Liver (tissue), 9 donors: Measurements from ENCODE around the gene GSE1. TPM values are rescaled to one million over a fixed set of nuclear protein-coding genes. Genes with fewer than 3 reads are reported as not detected.

Source experiments
- DNase-seq: peaks from one replicate; pipeline ENCODE4 v3.0.0-alpha.2; 2017; ENCODE audit warnings: low spot score
- H3K27ac ChIP-seq, 2 donors: one replicate each; pipeline ENCODE4 v1.7.0; 2013; ENCODE audit warnings: inconsistent platforms in 2 of 2, low read length in 2 of 2, control low read depth in 1 of 2, low read depth in 1 of 2, mild to moderate bottlenecking in 1 of 2
- H3K27me3 ChIP-seq, 4 donors: one replicate each; pipeline versions ENCODE4 v1.6.1 to v1.7.0; 2013; ENCODE audit warnings: low read length in 3 of 4, inconsistent platforms in 1 of 4, mild to moderate bottlenecking in 1 of 4, moderate library complexity in 1 of 4; ENCODE audit not compliant: control insufficient read depth in 4 of 4, insufficient read depth in 4 of 4
- H3K36me3 ChIP-seq, 4 donors: one replicate each; pipeline versions ENCODE4 v1.6.1 to v1.7.0; 2013; ENCODE audit warnings: low read length in 3 of 4, mild to moderate bottlenecking in 3 of 4, low read depth in 1 of 4, moderate library complexity in 1 of 4; ENCODE audit not compliant: control insufficient read depth in 4 of 4, insufficient read depth in 3 of 4
- H3K4me1 ChIP-seq, 4 donors: one replicate each; pipeline versions ENCODE4 v1.6.1 to v1.7.0; 2013; ENCODE audit warnings: low read length in 3 of 4, mild to moderate bottlenecking in 3 of 4, moderate library complexity in 1 of 4; ENCODE audit not compliant: control insufficient read depth in 4 of 4, insufficient read depth in 4 of 4
- H3K4me3 ChIP-seq, 3 donors: one replicate each; pipeline versions ENCODE4 v1.6.1 to v1.7.0; 2013; ENCODE audit warnings: low read length in 3 of 3, control low read depth in 1 of 3, low read depth in 1 of 3, mild to moderate bottlenecking in 1 of 3
- H3K9ac ChIP-seq, 2 donors: one replicate each; pipeline ENCODE4 v1.7.0; 2013; ENCODE audit warnings: low read length in 2 of 2, mild to moderate bottlenecking in 2 of 2, moderate library complexity in 2 of 2, control low read depth in 1 of 2, low read depth in 1 of 2
- H3K9me3 ChIP-seq, 4 donors: one replicate each; pipeline versions ENCODE4 v1.6.1 to v1.7.0; 2013; ENCODE audit warnings: low read length in 3 of 4; ENCODE audit not compliant: control insufficient read depth in 4 of 4
- EGR1 ChIP-seq, 2 donors: IDR thresholded peaks; 2 replicates each; pipeline ENCODE4 v1.6.1; 2016 to 2018; ENCODE audit warnings: antibody characterized with exemption in 2 of 2, low read depth in 2 of 2
- FOXA2 ChIP-seq: IDR thresholded peaks from 2 replicates; pipeline ENCODE4 v1.6.1; 2016; ENCODE audit warnings: antibody characterized with exemption
- GABPA ChIP-seq, 2 donors: IDR thresholded peaks in 1 of 2; conservative IDR thresholded peaks in 1 of 2; 2 replicates each; pipeline ENCODE4 v1.6.1; 2016; ENCODE audit warnings: antibody characterized with exemption in 2 of 2, mild to moderate bottlenecking in 1 of 2, moderate library complexity in 1 of 2
- JUND ChIP-seq, 2 donors: IDR thresholded peaks; 2 replicates each; pipeline ENCODE4 v1.6.1; 2016; ENCODE audit warnings: antibody characterized with exemption in 2 of 2
- NR2F2 ChIP-seq: IDR thresholded peaks from 2 replicates; pipeline ENCODE4 v1.6.1; 2016; ENCODE audit warnings: antibody characterized with exemption
- RAD21 ChIP-seq, 2 donors: IDR thresholded peaks; 2 replicates each; pipeline ENCODE4 v1.6.1; 2016; ENCODE audit warnings: antibody characterized with exemption in 2 of 2, mild to moderate bottlenecking in 2 of 2
- RXRA ChIP-seq, 2 donors: IDR thresholded peaks; 2 replicates each; pipeline ENCODE4 v1.6.1; 2017 to 2018; ENCODE audit warnings: antibody characterized with exemption in 2 of 2, mild to moderate bottlenecking in 1 of 2
- SP1 ChIP-seq: IDR thresholded peaks from 2 replicates; pipeline ENCODE4 v1.6.1; 2018; ENCODE audit warnings: antibody characterized with exemption, mild to moderate bottlenecking
- YY1 ChIP-seq: IDR thresholded peaks from 2 replicates; pipeline ENCODE4 v1.6.1; 2016; ENCODE audit warnings: antibody characterized with exemption, mild to moderate bottlenecking
- WGBS: extraction: QIAGEN DNeasy Blood & Tissue Kit; methylation state at CpG from one replicate; pipeline ENCODE4 v1.1.7; 2013; 5-methylcytosine and 5-hydroxymethylcytosine counted together
- polyA plus RNA-seq, 2 donors: library from polyadenylated mRNA; stranded (reverse) in 1 of 2; unstranded in 1 of 2; fragments of 200-250 nt in 1 of 2; fragments of >200 nt in 1 of 2; fragmentation: Nextera tagmentation in 1 of 2; extraction: Ambion mirVana in 1 of 2; gene quantifications; one replicate each; pipeline versions ENCODE4 v1.2.1 to v1.2.3, GENCODE V29; 2013 to 2015
- total RNA-seq, 2 donors: library from RNA; depleted of rRNA; stranded (reverse); fragments of >200 nt; gene quantifications; one replicate each; pipeline ENCODE4 v1.2.3, GENCODE V29; 2014
- TF ChIP-seq, protein P1 (sequence below): IDR thresholded peaks from 2 replicates; pipeline ENCODE4 v1.6.1; 2016; ENCODE audit warnings: antibody characterized with exemption
- TF ChIP-seq, protein P2 (sequence below): IDR thresholded peaks from 2 replicates; pipeline ENCODE4 v1.6.1; 2016; ENCODE audit warnings: antibody characterized with exemption
- TF ChIP-seq, protein P3 (sequence below): IDR thresholded peaks from 2 replicates; pipeline ENCODE4 v1.6.1; 2016; ENCODE audit warnings: antibody characterized with exemption, mild to moderate bottlenecking
- TF ChIP-seq, protein P4 (sequence below): fragments of 150-350 bp; IDR thresholded peaks from 2 replicates; pipeline ENCODE4 v1.5.1; 2017; ENCODE audit warnings: improper control_type of control experiment, low read depth, low read length; ENCODE audit not compliant: missing input control
- donor health status: healthy.
- donor health status: healthy.
- donor health status: healthy.
- donor health status: healthy.
- donor health status: healthy.

GSE1 gene
- total and polyA plus RNA-seq, 4 donors = 9.9 to 37.7 (median 25.2) TPM

DNA sequence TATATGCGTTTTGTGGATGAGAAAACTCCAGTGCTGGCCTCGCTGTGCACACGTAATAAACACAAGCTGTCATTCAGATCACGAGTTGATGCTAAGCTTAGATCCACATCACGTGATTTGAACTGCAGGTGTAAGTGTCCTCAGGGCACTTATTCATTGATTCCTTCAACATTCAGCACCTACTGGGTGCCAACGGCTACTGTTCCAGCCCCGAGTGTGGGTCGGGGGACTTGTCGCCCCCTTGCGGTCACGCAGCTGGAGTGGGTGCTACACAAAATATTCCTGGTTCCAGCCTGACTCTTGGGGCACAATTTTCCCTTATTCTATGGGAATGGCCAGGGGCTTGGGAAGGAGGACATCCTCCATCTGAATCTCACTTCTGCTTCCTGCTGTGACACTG lies 105.6 kb downstream of the GSE1 start:
- no peak overlapping the region for H3K4me3 ChIP-seq
- WGBS = 48% methylated on average over 11 of the region's 11 CpGs
- no peak overlapping the region for H3K27ac ChIP-seq
- no peaks in the 10 kb centered on the region for H3K36me3 ChIP-seq
- TF ChIP-seq FOXA2 (no peak), EGR1 (IDR thresholded peaks at IDR 0.05; ENCODE audit: low read depth in 2 of 2) (no peak), YY1 (no peak), RAD21 (IDR thresholded peaks at IDR 0.05) (peak in 1 of 2 donors; percentile 41), NR2F2 (no peak), JUND (IDR thresholded peaks at IDR 0.05) (no peak)
- TF ChIP-seq, protein P1, sequence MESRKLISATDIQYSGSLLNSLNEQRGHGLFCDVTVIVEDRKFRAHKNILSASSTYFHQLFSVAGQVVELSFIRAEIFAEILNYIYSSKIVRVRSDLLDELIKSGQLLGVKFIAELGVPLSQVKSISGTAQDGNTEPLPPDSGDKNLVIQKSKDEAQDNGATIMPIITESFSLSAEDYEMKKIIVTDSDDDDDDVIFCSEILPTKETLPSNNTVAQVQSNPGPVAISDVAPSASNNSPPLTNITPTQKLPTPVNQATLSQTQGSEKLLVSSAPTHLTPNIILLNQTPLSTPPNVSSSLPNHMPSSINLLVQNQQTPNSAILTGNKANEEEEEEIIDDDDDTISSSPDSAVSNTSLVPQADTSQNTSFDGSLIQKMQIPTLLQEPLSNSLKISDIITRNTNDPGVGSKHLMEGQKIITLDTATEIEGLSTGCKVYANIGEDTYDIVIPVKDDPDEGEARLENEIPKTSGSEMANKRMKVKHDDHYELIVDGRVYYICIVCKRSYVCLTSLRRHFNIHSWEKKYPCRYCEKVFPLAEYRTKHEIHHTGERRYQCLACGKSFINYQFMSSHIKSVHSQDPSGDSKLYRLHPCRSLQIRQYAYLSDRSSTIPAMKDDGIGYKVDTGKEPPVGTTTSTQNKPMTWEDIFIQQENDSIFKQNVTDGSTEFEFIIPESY = no peak
- TF ChIP-seq, protein P2, sequence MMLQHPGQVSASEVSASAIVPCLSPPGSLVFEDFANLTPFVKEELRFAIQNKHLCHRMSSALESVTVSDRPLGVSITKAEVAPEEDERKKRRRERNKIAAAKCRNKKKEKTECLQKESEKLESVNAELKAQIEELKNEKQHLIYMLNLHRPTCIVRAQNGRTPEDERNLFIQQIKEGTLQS = no peak
- TF ChIP-seq, protein P3, sequence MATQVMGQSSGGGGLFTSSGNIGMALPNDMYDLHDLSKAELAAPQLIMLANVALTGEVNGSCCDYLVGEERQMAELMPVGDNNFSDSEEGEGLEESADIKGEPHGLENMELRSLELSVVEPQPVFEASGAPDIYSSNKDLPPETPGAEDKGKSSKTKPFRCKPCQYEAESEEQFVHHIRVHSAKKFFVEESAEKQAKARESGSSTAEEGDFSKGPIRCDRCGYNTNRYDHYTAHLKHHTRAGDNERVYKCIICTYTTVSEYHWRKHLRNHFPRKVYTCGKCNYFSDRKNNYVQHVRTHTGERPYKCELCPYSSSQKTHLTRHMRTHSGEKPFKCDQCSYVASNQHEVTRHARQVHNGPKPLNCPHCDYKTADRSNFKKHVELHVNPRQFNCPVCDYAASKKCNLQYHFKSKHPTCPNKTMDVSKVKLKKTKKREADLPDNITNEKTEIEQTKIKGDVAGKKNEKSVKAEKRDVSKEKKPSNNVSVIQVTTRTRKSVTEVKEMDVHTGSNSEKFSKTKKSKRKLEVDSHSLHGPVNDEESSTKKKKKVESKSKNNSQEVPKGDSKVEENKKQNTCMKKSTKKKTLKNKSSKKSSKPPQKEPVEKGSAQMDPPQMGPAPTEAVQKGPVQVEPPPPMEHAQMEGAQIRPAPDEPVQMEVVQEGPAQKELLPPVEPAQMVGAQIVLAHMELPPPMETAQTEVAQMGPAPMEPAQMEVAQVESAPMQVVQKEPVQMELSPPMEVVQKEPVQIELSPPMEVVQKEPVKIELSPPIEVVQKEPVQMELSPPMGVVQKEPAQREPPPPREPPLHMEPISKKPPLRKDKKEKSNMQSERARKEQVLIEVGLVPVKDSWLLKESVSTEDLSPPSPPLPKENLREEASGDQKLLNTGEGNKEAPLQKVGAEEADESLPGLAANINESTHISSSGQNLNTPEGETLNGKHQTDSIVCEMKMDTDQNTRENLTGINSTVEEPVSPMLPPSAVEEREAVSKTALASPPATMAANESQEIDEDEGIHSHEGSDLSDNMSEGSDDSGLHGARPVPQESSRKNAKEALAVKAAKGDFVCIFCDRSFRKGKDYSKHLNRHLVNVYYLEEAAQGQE = no peak
- TF ChIP-seq, protein P4, sequence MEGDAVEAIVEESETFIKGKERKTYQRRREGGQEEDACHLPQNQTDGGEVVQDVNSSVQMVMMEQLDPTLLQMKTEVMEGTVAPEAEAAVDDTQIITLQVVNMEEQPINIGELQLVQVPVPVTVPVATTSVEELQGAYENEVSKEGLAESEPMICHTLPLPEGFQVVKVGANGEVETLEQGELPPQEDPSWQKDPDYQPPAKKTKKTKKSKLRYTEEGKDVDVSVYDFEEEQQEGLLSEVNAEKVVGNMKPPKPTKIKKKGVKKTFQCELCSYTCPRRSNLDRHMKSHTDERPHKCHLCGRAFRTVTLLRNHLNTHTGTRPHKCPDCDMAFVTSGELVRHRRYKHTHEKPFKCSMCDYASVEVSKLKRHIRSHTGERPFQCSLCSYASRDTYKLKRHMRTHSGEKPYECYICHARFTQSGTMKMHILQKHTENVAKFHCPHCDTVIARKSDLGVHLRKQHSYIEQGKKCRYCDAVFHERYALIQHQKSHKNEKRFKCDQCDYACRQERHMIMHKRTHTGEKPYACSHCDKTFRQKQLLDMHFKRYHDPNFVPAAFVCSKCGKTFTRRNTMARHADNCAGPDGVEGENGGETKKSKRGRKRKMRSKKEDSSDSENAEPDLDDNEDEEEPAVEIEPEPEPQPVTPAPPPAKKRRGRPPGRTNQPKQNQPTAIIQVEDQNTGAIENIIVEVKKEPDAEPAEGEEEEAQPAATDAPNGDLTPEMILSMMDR = peak; percentile 43
- DNase-seq = no peak
- peaks cover 2 to 17% (median 5%) of the 10 kb centered on the region in 4 donors for H3K4me1 ChIP-seq
- no peak overlapping the region for H3K9ac ChIP-seq
- no peaks in the 10 kb centered on the region for H3K9me3 ChIP-seq
- no peaks in the 10 kb centered on the region for H3K27me3 ChIP-seq

DNA sequence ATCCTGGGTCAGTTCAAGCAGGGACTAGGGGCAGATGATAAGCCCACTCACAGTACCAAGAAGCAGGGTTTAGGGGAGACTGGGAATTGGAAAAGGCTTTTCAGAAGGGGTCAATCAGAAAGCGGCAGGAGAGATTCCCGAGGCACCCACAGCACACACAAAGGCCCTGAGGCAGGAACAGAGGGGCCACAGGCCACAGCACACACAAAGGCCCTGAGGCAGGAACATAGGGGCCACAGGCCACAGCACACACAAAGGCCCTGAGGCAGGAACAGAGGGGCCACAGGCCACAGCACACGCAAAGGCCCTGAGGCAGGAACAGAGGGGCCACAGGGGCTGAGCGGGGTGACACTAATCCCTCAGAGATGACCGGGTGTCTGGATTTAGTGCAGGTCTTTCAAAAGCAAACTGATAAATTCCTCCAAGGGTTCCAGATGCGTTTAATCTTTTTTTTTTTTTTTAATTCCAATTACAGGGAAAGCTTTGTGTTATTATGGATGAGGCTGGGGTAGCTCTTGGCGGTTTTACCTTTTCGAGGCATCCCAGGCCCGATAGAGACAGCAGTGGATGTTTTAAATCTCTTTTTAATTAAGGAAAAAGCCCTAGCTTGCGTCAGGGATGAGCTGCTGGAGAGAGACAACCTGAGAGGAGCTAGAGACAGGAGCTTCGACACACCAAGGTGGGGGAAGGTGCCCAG lies 106.6 kb downstream of the GSE1 start:
- Histone ChIP-seq H3K4me3 (no peak overlapping the region), H3K9me3 (no peaks in the 10 kb centered on the region), H3K36me3 (no peaks in the 10 kb centered on the region), H3K27ac (no peak overlapping the region), H3K27me3 (no peaks in the 10 kb centered on the region), H3K4me1 (peaks cover 2 to 17% (median 5%) of the 10 kb centered on the region in 4 donors), H3K9ac (no peak overlapping the region)
- no peak for DNase-seq
- WGBS = 76% methylated on average over 11 of the region's 11 CpGs
- TF ChIP-seq NR2F2 (no peak), YY1 (no peak), GABPA (IDR thresholded peaks at IDR 0.05 in 1 of 2, conservative IDR thresholded peaks at IDR 0.05 in 1 of 2) (no peak), RXRA (IDR thresholded peaks at IDR 0.05) (no peak), SP1 (no peak), JUND (IDR thresholded peaks at IDR 0.05) (no peak), FOXA2 (no peak)
- TF ChIP-seq, protein P2 = no peak
- TF ChIP-seq, protein P3 = no peak
- TF ChIP-seq, protein P4 = no peak
